Fibroblast of skin of left quadriceps (primary cell): ENCODE results near the gene DCLRE1C.
"Not testable (repeated sequence)": the region's sequence is repeated elsewhere in the genome, so short reads cannot be mapped to it uniquely, and the experiment has no call there.

ENCODE experiments used
- DNase-seq, 2 experiments: peaks; one replicate each; pipeline ENCODE4 v3.0.0-alpha.2; 2013; ENCODE audit warnings: low read depth in 2 of 2

The DCLRE1C gene

DNA sequence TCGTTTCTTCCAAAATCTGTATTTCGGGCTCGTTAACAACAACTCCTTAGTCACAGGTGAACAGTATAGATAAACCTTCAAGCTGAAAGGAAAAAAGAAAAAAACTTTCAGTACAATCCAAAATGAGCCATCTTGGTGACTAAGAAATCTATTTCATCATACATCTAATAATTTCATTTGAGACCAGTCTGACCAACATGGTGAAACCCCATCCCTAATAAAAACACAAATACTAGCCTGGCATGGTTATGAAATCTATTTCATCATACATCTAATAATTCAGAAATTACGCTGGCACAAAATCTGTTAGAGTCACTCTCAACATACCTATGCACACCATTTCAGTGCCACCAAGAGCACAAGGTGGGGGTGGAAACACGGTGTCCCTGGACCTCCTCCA is 8.8 kb downstream of the DCLRE1C start:
- no peak for DNase-seq

DNA sequence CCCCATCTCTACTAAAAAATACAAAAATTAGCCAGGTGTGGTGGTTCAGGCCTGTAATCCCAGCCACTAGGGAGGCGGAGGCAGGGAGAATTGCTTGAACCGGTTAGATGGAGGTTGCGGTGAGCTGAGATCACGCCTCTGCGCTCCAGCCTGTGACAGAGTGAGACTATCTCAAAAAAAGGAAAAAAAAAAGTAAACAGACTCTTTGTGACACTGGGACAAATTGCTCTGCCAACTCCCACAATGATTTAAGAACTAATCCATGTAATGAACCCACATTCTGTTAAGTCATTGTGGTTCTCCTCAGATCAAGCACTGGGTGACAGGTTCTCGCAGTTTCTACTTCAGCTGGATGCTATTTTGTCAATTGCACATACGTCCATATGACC is 11.0 kb downstream of the DCLRE1C start:
- DNase-seq, result not testable (repeated sequence)

GRCh38 chr10:14942147-14942949 is 11.5 kb downstream of the DCLRE1C start:
- DNase-seq, result not testable (repeated sequence)

GRCh38 chr10:14938971-14939370 is 14.9 kb downstream of the DCLRE1C start:
- not testable (repeated sequence) for DNase-seq

- DNase-seq, result no peak
Measured at GRCh38 chr10:14936584-14936983, 17.3 kb downstream of the DCLRE1C start.

GRCh38 chr10:14930610-14931009 is 23.3 kb downstream of the DCLRE1C start:
- no peak for DNase-seq

GRCh38 chr10:14926722-14927416 is 27.0 kb downstream of the DCLRE1C start:
- no peak for DNase-seq

DNA sequence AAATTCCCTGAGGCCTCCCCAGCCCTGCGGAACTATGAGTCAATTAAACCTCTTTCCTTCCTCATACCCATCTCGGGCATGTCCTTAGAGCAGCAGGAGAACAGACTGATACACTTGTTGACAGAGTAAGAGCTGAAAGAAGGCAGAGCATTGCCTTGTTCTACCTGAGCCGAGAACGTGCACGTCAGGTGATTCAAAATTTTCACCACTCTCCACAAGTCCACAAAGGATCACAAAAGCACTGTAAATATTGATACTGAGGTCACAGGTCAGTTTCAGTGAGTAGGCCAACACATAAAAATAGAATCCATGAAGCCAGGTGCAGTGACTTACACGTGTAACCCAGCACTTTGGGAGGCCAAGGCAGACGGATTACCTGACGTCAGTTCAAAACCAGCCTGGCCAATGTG is 27.8 kb downstream of the DCLRE1C start:
- no peak for DNase-seq

DNA sequence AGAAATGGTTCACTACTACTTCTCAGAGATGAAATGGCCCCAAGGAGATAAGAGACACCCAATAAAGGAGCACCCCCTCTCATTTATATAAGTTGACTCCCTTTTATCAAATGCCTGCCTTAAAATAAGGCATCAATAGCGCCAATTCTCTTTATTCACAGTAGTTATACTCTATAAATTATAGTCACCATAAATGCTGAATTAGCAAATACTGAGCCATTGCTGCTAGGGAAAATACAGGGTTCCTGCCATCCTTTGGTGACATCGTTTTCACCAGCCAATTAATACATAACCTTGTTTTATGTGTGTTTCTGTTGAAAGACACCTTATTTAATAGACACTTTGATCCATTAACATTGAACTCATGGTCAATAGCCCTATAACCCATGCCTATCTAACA is 28.6 kb downstream of the DCLRE1C start:
- DNase-seq, result no peak

DNA sequence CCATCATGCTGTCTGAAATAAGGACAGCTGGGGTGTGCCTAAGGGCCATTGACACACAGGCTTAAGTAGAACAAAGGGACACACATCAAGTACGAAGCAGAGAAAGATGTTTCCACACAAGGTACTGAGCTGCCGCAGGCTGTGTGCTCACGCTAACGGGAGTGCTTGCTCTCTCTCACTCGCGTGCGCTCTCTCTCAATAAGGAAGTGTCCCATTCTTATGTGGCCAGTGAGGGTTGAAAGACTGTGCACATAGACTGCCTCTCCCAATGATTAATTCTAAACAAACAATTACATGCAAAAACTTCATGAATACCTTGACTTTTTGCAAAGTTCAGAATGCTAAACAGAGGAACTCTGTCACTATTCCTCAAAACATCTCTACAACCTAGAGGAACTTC is 29.9 kb downstream of the DCLRE1C start:
- DNase-seq, result no peak

DNA sequence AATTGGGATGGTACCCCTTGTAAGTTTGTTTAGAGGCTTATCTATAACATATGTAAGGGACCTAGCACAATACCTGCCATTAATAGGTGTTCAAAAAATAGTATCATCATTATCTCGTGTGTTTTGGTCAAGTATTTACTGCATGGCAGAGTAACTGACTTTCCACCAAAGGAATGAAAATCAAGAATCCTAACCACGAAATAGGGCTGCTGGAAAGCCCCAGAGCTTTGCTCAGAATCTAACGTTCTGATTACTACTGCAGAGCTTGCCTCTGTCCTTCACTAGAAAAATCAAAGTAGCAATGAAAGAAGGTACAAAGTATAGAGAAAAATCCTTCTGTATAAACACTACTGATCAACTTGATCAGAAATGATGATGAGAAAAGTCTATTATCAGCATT is 34.9 kb downstream of the DCLRE1C start:
- DNase-seq, result no peak

- DNase-seq, result no peak
Measured at GRCh38 chr10:14917827-14918226, 36.1 kb downstream of the DCLRE1C start.

DNA sequence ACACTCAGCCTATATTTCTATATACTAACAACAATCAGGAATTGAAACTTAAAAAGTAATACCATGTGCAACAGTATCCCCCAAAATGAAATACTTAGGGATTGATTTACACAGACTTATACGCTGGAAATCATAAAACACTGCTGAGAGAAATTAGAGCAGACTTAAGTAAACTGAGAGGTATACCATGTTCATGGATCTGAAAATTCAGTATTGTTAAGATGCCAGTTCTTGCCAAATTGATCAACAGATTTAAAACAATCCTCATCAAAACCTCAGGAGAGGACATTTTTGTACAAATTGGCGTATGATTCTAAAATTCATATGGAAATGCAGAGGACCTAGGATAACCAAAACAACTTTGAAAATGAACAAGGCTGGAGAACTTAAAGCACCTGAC is 37.3 kb downstream of the DCLRE1C start:
- no peak for DNase-seq

GRCh38 chr10:14911801-14912200 is 42.1 kb downstream of the DCLRE1C start:
- DNase-seq, result no peak

DNA sequence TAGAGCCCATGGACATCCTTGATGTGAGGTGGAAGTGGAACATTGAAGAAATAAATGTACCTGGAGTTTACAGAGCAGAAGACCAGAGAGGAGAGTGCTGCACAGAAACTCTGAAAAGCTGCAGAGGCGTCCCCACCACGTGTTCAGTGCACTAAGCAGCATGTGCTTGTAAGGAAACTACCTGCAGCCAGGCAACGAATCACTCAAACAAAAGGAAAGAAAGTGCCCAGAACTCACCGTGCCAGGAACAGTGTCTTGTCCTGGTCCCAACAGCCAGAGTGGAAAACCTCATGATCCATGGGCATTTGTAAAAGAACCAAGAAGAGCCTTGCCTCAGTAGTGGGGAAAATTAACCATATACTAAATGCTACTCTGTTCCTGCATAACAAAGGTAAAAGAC is 42.9 kb downstream of the DCLRE1C start:
- DNase-seq, result no peak

GRCh38 chr10:14909101-14909500 is 44.8 kb downstream of the DCLRE1C start:
- DNase-seq, result no peak

- DNase-seq, result not testable (repeated sequence)
Measured at GRCh38 chr10:14907591-14907990, 46.3 kb downstream of the DCLRE1C start.

DNA sequence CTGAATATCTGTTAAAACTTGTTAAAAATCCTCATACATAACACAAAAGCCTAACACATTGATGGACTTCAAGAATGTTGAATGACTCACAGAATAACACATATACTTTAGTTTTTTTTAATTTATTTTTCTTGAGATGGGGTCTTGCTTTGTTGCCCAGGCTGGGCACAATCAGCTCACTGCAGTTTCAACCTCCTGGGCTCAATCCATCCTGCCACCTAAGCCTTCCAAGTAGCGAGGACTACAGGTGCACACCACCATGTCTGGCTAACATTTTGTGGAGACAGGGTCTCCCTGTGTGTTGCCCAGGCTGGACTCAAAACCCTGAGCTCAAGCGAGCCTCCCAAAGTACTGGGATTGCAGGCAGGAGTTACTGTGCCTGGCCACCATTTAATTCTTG is 47.1 kb downstream of the DCLRE1C start:
- DNase-seq, result no peak

DNA sequence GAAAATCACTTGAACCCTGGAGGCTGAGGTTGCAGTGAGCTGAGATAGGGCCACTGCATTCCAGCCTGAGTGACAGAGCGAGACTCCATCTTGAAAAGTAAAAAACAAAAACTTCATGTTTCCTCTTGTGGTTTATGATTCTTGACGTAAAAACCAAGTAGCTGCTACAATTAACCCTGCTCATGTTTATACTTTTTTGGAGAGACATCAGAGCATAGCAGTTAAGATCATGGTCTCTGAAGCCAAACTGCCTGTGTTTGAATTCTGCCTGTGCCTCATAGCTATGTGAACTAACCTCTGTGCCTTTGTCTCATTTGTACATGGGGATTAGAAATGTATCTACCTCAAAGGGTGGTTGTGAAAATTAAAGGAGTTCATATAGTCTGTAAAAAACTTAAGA is 48.0 kb downstream of the DCLRE1C start:
- no peak for DNase-seq

DNA sequence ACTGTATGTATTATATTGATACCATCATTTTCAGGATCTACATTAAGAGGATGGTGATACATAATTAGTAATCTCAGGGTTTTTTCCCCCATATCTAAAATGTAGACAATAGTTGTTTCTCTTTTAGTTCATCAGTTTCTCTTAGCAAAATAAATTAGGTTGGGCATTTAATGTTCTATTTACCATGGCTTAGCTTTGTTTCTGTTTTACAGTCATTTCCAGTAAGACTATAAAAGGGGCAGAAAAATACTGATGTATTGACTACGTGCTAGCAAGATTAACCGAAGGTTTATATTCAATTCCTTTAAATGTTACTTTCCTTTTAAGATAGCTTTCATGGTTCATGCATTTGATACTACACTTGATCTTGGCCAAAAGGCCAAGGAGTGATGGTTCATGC is 49.0 kb downstream of the DCLRE1C start:
- DNase-seq, result no peak

GRCh38 chr10:14904316-14904732 is 49.6 kb downstream of the DCLRE1C start:
- peak in 1 of 2 experiments; percentile 4 for DNase-seq

GRCh38 chr10:14891151-14891550 is 62.7 kb downstream of the DCLRE1C start:
- DNase-seq, result no peak

DNA sequence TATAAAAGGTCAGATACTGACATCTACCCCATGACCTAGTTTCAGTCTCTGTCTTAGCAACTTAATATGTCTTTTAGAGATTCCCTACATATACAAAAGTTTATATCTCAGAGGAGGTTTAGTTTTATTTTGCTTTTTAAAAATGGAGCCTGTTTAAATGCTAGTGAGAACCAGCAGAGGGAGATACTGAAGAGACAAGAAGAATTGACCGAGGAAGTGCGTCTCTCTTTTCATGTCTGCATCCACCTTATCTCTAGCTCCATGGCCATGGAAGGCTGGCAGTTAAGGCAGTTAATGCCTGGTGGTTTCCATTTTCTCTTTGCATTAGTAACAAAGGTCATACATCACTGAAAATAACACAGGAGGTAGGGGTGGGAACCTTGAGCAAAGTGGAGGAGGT is 64.6 kb downstream of the DCLRE1C start:
- DNase-seq, result no peak
